ENCODE data around the gene PTPRQ. TPM values are rescaled to one million over a fixed set of nuclear protein-coding genes. Genes with fewer than 3 reads are reported as not detected.

PTPRQ gene
- total RNA-seq, 4 donors from 2014 or later, result 0.47 to 47.3 (median 8.5) TPM

- peak in 1 of 3 donors; percentile 20 for TF ChIP-seq CTCF (IDR thresholded peaks at IDR 0.05)
- no peak for DNase-seq (ENCODE audit: low spot score)
- peak; percentile 83 for ATAC-seq (ENCODE audit: low FRiP score)
Observed at GRCh38 chr12:80412343-80412953, 31.6 kb upstream of the PTPRQ start.

- DNase-seq (ENCODE audit: low spot score) (no peak), ATAC-seq (ENCODE audit: low FRiP score) (no peak)
- TF ChIP-seq CTCF (IDR thresholded peaks at IDR 0.05), result no peak
Observed at GRCh38 chr12:80413462-80413861, 30.6 kb upstream of the PTPRQ start.

- no peak for ATAC-seq (ENCODE audit: low FRiP score)
Observed at GRCh38 chr12:80415466-80415865, 28.6 kb upstream of the PTPRQ start.

GRCh38 chr12:80419644-80420043, 24.4 kb upstream of the PTPRQ start:
- no peak for TF ChIP-seq CTCF (IDR thresholded peaks at IDR 0.05)
- DNase-seq (ENCODE audit: low spot score), result no peak
- ATAC-seq (ENCODE audit: low FRiP score), result no peak

More at GRCh38 chr12:80415466-80415865, 28.6 kb upstream of the PTPRQ start:
- TF ChIP-seq CTCF (IDR thresholded peaks at IDR 0.05), result no peak
- no peak for DNase-seq (ENCODE audit: low spot score)

- no peak for TF ChIP-seq CTCF (IDR thresholded peaks at IDR 0.05)
- no peak for ATAC-seq (ENCODE audit: low FRiP score)
- no peak for DNase-seq (ENCODE audit: low spot score)
Observed at GRCh38 chr12:80420075-80420474, 24.0 kb upstream of the PTPRQ start.

- peak; percentile 54 for ATAC-seq (ENCODE audit: low FRiP score)
- no peak for DNase-seq (ENCODE audit: low spot score)
- TF ChIP-seq CTCF (IDR thresholded peaks at IDR 0.05), result no peak
Observed at GRCh38 chr12:80422550-80422949, 21.5 kb upstream of the PTPRQ start.

- DNase-seq (ENCODE audit: low spot score) (no peak), ATAC-seq (ENCODE audit: low FRiP score) (no peak)
- no peak for TF ChIP-seq CTCF (IDR thresholded peaks at IDR 0.05)
Observed at GRCh38 chr12:80432061-80432460, 12.0 kb upstream of the PTPRQ start.
